A673 (cell line): Measurements from ENCODE around the gene SLC22A5. TPM values are rescaled to one million over a fixed set of nuclear protein-coding genes. Genes with fewer than 3 reads are reported as not detected.

Source experiments
- BruUV-seq: library from RNA; stranded (reverse); fragments of 400-500 nt; replicated peaks from 2 replicates; lab custom pipeline; 2021; lab: Mats Ljungman, UMichigan
- CTCF ChIA-PET: fragments of 300-600 bp; sonication (Branson Sonifier 250); formaldehyde crosslinking; loops from one replicate; lab custom pipeline; 2022; ENCODE audit warnings: antibody characterized with exemption; lab: Charles Lee
- POLR2A ChIA-PET: fragments of 300-600 bp; sonication (Branson Sonifier 250); formaldehyde crosslinking; loops from one replicate; lab custom pipeline; 2022; ENCODE audit warnings: antibody characterized with exemption; ENCODE audit not compliant: low non-redundant PET; lab: Charles Lee
- DNase-seq: peaks from one replicate; pipeline ENCODE4 v3.0.0-alpha.2; 2015; ENCODE audit warnings: low spot score
- H3K27ac ChIP-seq: fragments of 200-600 bp; sonication (generic); 2 replicates; pipeline ENCODE4 v1.5.1; 2016; ENCODE audit warnings: mixed run types, low read depth, mild to moderate bottlenecking, mixed read lengths, antibody characterized with exemption, low read length; ENCODE audit not compliant: poor library complexity, severe bottlenecking
- H3K27me3 ChIP-seq: fragments of 200-600 bp; sonication (generic); replicated peaks from 2 replicates; pipeline ENCODE4 v1.6.1; 2017; ENCODE audit warnings: mixed run types, low read depth, mild to moderate bottlenecking, mixed read lengths, antibody characterized with exemption, low read length; ENCODE audit not compliant: insufficient read depth, poor library complexity
- H3K36me3 ChIP-seq: fragments of 200-600 bp; sonication (generic); 2 replicates; pipeline ENCODE4 v1.6.1; 2016; ENCODE audit warnings: mixed run types, mild to moderate bottlenecking, mixed read lengths, antibody characterized with exemption, low read length; ENCODE audit not compliant: insufficient read depth, poor library complexity, severe bottlenecking
- H3K4me1 ChIP-seq: fragments of 200-600 bp; sonication (generic); 2 replicates; pipeline ENCODE4 v1.6.1; 2017; ENCODE audit warnings: mixed run types, mild to moderate bottlenecking, mixed read lengths, antibody characterized with exemption, low read length; ENCODE audit not compliant: insufficient read depth, poor library complexity, severe bottlenecking
- H3K4me3 ChIP-seq: fragments of 200-600 bp; sonication (generic); 2 replicates; pipeline ENCODE4 v1.5.1; 2016; ENCODE audit warnings: low read depth, mixed run types, mild to moderate bottlenecking, mixed read lengths, low read length; ENCODE audit not compliant: poor library complexity, severe bottlenecking
- H3K9me3 ChIP-seq: fragments of 200-600 bp; sonication (generic); 2 replicates; pipeline ENCODE4 v1.6.1; 2016; ENCODE audit warnings: mixed run types, low read depth, mild to moderate bottlenecking, mixed read lengths, antibody characterized with exemption, low read length; ENCODE audit not compliant: poor library complexity, severe bottlenecking
- EZH2 ChIP-seq: fragments of 200-600 bp; sonication (generic); IDR thresholded peaks from 2 replicates; pipeline ENCODE4 v1.6.1; 2017; ENCODE audit warnings: borderline replicate concordance, low read depth, mild to moderate bottlenecking, mixed read lengths, antibody characterized with exemption, low read length; ENCODE audit not compliant: poor library complexity, severe bottlenecking
- intact Hi-C: fragments of 100-400 bp; cut with micrococcal nuclease; formaldehyde crosslinking; loops from one replicate; pipeline ENCODE4 v1.10.0; 2022; ENCODE audit not compliant: unreplicated experiment
- total RNA-seq: library from RNA; stranded (reverse); gene quantifications from 2 replicates; pipeline ENCODE4 v1.2.3, GENCODE V29; 2021
- TF ChIP-seq, protein P1 (sequence below): fragments of 300-800, 200-600 bp; sonication (generic); conservative IDR thresholded peaks from 2 replicates; pipeline ENCODE4 v1.5.1; 2017; ENCODE audit warnings: low read depth, mild to moderate bottlenecking, antibody characterized with exemption, low read length, moderate library complexity, mixed read lengths

Gene SLC22A5
- total RNA-seq, 1 experiment from 2014 or later, result 3.0 TPM

DNA sequence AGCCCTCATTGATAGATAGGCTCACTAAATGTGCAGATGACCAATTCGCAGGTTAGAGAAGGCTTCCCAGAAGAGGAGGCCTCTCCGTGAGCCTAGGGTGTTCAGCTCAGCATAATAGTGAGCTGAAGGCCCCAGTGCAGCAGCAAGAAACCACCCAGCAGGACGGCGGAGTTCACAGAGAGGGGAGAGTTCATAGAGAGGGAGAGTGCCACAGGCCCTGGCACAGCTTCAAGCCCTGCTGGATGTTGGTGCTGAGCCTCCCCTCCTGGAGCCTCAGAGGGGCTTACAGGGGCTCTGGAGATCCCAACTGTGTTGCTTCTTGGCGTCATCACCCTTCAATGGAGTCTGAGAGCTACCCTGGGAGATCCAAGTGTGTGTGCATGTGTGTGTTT is 2.1 kb downstream of the SLC22A5 start:
- DNase-seq, result no peak
- H3K27me3 ChIP-seq, result no peaks in the 10 kb centered on the region
- ChIA-PET CTCF (no interaction called here), POLR2A (no interaction called here)
- H3K36me3 ChIP-seq, result no peaks in the 10 kb centered on the region
- BruUV-seq, result no TSS peak
- peaks cover 10% of the 10 kb centered on the region for H3K4me1 ChIP-seq
- TF ChIP-seq EZH2, result no peak
- TF ChIP-seq, protein P1, sequence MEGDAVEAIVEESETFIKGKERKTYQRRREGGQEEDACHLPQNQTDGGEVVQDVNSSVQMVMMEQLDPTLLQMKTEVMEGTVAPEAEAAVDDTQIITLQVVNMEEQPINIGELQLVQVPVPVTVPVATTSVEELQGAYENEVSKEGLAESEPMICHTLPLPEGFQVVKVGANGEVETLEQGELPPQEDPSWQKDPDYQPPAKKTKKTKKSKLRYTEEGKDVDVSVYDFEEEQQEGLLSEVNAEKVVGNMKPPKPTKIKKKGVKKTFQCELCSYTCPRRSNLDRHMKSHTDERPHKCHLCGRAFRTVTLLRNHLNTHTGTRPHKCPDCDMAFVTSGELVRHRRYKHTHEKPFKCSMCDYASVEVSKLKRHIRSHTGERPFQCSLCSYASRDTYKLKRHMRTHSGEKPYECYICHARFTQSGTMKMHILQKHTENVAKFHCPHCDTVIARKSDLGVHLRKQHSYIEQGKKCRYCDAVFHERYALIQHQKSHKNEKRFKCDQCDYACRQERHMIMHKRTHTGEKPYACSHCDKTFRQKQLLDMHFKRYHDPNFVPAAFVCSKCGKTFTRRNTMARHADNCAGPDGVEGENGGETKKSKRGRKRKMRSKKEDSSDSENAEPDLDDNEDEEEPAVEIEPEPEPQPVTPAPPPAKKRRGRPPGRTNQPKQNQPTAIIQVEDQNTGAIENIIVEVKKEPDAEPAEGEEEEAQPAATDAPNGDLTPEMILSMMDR, result no peak
- no peaks in the 10 kb centered on the region for H3K9me3 ChIP-seq
- intact Hi-C loops, result no loop called here
- H3K4me3 ChIP-seq, result no peak overlapping the region
- no peak overlapping the region for H3K27ac ChIP-seq

DNA sequence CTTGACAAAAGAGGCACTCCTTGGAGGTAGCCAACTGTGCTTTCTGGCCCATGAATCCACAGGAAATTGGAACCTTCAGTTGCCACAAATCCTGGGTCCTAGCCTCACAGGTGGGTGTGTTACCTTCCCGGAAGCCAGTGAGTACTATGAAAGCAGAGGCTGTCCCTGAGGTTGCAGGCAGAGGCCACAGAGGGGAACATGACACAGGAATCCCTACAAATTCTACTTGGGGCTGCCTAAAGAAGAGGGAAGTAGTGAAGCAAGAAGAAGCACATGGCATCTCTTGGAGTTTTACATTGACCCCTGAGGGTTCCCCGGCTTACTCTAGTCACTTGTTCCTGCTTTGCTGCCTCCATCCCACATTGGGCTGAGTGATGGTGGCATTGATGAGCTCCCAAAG is 2.6 kb downstream of the SLC22A5 start:
- H3K4me3 ChIP-seq, result no peak overlapping the region
- peaks cover 10% of the 10 kb centered on the region for H3K4me1 ChIP-seq
- ChIA-PET POLR2A (no interaction called here), CTCF (interaction anchor here (0.6 kb wide), 1 partner anchor 451 kb away, joined by 3 read pairs; no protein-coding TSS in a partner anchor)
- BruUV-seq, result no TSS peak
- H3K27ac ChIP-seq, result no peak overlapping the region
- DNase-seq, result no peak
- TF ChIP-seq, protein P1, result no peak
- no peak for TF ChIP-seq EZH2
- no peaks in the 10 kb centered on the region for H3K9me3 ChIP-seq
- H3K27me3 ChIP-seq, result no peaks in the 10 kb centered on the region
- no peaks in the 10 kb centered on the region for H3K36me3 ChIP-seq
- intact Hi-C loops, result no loop called here

DNA sequence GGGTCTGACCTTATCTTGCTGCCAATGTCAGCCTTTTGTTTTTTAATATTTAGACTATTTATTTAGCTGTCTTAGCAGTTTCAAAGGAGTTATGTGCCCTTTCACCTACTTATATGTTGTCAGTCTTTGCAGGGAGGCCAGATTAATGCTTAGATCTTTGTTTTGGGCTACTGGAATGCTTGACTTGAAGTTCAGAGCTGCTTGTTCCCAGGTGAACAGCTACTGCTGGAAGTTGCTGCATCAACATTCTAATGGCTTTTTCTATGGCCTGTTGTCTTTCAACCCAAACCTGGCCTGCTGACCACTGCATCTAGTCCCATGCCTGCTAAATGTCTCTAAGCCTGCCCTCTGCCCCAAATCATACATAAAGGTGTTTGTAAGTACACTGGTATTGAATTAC is 3.0 kb downstream of the SLC22A5 start:
- ChIA-PET POLR2A (no interaction called here), CTCF (interaction anchor here (0.6 kb wide), 1 partner anchor 451 kb away, joined by 3 read pairs; no protein-coding TSS in a partner anchor)
- no peaks in the 10 kb centered on the region for H3K9me3 ChIP-seq
- no TSS peak for BruUV-seq
- H3K27me3 ChIP-seq, result no peaks in the 10 kb centered on the region
- H3K27ac ChIP-seq, result no peak overlapping the region
- no peak for DNase-seq
- TF ChIP-seq, protein P1, result no peak
- no peak for TF ChIP-seq EZH2
- intact Hi-C loops, result no loop called here
- no peak overlapping the region for H3K4me3 ChIP-seq
- no peaks in the 10 kb centered on the region for H3K36me3 ChIP-seq
- peaks cover 10% of the 10 kb centered on the region for H3K4me1 ChIP-seq
